HG03571 (cell line): ENCODE measurements around the gene IL1RN.

Source experiments
- ATAC-seq: cut with Tn5 transposase; IDR thresholded peaks from one replicate; pipeline ENCODE4 v1.9.1; 2021; ENCODE audit not compliant: unreplicated experiment

IL1RN gene

DNA sequence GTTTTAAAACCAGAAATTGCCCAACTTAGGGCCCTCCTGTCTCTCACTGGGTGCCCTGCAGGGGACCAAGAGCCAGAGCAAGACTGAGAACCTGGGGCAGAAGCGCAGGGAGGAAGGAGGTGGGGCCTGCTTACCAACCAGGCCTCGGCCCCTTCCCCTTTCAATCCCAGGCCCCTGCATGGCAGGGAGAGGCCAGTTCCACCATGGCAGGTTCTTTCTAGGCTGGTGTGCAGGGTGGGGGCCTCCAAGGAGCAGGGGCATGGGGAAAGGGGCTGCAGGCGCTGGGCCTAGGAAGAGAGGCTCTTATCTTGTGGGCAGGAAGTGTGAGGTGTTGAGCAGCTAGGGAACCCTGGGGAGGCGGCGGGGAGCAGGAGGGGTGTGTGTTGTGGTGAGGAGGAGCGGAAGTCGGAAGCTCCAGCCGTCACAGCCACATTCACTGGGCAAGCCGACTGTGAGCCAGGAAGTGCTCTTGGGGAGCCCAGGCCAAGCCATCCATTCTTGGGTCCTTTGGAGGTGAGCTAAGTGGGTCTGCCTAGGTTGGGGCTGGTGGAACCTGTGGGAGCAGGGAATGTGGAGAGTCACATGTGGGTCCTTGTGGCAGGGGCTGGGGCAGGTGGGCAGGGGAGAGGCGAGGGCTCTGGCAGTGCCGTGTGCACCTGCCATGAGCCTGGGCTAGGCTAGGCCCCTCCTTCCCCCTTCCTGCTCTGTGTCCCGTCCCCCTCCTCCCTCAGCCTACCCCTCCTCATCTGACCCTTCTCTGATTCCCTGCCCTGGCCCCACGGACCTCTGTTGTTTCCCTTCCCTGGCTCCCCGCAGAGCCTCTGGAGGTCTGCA, 46.4 kb downstream of the IL1RN start, which contains the start of gene PSD4:
PSD4 (plus strand) TSS at position 430 of the 834 bp plus-strand sequence. CDS start 8,486 bp downstream, outside the sequence.
- peak; percentile 70 for ATAC-seq

DNA sequence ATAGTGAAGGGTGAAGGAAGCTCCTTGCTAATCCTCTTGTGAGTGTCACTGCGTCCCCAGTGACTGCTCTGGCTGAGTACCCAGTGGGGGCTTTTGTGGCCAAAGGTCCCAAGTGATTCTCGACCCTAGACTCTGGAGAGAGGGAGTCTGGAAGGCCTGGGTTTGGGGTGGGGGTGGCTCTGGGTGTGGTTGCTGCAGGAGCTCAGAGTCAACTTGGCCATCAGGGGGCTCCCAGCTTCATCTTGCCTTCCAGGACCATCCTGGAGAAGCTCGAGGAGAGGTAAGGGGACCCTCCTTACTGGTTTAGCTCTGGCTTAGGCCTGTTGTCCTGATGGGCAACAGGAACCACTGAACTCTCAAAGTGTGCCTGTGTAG, 47.0 kb downstream of the IL1RN start:
- no peak for ATAC-seq

DNA sequence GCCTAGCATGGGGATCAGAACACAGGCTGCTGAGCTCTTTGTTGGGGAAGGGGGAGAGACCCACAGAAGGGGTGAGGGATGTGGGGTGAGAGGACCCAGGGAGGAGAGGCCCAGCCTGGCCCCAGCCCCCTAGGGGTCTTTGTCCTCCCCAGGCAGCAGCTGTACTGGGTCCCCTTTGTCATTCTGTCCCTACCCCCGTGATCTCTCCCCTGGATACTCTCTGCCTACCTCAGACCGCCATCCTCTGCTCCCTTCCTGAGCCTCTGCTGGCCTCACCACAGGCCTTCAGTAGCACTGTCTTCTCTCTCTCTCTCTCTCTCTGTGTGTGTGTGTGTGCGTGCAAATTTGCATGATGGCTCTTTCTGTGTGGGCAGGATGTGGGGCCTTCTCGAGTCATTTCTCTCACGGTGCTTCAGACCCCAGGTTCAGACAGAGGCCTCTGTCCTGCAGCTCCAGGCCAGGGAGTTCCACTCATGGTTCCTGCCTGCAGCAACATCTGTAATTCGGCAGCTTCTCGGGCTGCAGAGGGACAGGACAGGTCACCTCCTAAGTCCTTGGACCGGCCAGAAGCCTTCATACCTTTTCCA, 47.7 kb downstream of the IL1RN start:
- peak; percentile 68 for ATAC-seq

DNA sequence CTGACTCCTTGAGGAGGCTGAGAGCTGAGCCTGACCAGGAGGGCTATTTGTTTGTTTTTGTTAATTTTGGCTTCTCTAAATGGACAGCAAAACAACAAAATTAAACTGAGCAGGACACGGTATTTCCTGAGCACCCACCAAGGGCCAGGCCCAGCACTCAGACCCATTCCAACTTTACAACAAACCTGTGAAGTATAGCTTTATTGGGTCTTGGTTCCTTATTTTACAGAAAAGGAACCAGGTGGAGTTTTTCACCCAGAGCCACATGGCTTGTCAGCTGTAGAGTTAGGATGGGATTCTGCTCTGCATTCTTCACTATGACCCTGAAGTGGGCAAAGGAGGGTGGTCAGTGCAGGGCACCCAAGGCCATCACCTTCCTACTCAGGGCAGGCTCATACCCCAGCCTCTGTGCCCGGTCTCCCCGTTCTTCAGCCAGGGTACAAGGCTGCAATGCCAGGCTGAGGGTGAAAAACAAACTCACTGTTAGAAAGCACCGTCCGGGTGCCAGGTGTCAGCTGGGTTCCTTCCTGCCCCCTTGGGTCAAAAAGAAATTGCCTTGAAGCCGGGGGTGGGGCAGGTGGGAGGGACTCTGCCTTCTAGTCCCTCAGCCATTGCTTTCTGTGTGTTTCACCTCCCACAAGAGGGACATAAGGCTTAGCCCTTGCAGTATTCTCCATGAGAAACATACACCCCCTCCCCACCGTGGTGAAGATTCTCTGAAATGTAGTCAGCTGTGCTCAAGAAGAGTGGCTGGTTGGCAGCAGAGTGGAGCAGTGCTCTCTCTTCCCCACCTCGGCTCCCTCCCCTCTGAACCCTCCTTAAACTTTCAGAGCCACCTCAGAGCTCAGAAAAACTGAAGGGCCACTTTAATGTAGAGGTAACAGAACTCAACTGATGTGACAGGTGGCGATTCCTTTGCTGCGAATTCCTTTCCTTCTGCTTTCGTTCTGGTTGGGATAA, 48.6 kb downstream of the IL1RN start:
- ATAC-seq, result no peak

DNA sequence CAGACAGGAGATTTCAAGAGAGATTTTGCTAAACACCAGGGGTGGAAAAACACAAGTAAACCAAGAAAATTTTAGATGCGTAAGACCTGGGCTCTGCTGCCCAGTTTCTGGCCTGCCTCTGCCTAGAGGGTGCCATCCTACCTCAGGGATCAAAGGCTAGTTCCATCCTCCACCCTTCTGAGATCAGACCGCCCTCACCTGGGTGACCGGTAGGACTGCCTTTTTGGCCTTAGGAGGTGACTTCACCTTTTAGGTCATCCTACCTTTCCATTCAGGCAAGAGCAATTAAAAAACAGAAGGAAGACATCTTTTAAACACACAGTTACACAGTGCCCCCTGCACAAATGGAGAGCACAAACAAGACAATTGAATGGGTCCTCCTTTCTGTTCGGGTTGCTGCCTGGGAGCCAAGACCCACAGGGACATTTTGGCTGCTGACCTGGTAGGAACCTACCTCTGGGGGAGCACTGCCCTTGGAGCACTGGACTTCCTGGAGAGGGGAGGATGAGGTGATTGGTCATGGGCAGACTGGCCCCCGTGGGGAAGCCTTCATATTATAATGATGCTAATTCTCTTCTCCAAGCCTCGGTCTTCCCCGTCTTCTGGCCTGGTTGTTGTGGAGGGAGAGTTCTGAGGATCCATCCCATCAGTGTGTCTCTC, 49.4 kb downstream of the IL1RN start:
- no peak for ATAC-seq

DNA sequence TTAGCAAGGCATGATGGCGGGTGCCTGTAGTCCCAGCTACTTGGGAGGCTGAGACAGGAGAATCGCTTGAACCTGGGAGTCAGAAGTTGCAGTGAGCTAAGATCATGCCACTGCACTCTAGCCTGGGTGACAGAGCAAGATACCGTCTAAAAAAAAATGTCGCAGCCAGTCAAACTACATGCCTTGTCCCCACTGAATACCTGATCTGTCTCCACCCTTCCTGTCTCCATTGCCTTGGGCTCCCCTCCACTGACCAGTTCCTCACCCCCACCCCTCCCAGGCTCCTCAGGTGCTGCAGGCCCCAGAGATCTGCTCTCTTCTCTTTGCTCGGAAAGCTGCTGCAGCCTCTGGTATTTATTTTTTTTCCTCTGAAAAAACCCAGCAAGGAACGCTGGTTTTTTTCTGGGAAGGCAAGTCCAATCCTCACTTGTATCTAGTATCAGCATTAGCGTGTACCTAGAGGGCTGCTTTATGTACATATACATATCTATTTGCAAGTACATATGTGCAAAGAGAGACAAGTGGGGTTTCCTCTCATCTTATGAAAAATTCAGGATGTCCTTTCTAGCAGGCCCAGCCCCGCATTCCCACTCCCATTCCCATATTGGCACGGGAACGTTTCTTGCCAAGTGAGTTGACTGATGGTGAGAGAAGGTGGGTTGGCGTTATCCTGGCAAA, 50.8 kb downstream of the IL1RN start:
- no peak for ATAC-seq

DNA sequence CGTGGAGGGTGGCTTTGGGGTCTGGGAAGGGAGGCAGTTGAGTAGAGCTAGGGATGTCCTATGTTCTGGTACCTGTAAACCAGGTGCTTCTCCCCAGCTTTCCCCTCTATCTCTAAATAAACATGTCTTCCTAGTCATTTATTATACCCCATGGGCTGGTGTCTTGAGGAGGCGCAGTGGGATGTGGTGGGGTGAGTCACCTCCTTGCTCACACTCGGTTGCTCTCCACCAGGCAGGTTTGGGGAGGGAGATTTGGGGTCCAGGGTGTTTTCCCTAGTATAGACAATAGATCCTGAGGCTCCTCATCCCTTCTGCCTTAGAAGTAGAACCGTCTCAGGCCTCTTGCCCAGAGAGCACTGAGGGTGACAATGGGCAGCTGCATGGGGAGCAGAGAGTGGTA, 51.5 kb downstream of the IL1RN start:
- no peak for ATAC-seq

DNA sequence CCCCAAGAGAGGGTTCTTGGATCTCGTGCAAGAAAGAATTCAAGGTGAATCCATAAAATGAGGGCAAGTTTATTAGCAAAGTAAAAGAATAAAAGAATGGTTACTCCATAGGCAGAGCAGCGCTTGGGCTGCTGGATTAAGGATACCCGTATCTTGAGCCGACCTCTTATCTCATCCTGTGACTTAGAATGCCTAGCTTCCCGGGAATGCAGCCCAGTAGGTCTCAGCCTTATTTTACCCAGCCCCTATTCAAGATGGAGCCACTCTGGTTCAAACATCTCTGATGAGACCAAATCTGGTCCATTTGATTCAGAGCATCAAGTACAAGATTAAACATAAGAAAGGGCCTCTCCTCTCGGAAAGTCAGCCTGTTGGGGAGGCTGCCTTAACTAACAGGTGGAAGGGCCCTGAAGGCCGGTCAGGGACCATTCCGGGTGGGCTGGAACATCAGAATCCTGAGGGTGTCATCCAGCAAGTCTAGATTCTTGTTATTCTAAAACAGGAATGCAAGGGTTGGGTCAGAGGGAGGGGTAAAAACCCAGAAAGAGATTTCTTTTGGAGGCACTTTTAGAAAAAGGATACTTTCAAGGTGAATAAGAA, 52.1 kb downstream of the IL1RN start:
- ATAC-seq, result no peak

DNA sequence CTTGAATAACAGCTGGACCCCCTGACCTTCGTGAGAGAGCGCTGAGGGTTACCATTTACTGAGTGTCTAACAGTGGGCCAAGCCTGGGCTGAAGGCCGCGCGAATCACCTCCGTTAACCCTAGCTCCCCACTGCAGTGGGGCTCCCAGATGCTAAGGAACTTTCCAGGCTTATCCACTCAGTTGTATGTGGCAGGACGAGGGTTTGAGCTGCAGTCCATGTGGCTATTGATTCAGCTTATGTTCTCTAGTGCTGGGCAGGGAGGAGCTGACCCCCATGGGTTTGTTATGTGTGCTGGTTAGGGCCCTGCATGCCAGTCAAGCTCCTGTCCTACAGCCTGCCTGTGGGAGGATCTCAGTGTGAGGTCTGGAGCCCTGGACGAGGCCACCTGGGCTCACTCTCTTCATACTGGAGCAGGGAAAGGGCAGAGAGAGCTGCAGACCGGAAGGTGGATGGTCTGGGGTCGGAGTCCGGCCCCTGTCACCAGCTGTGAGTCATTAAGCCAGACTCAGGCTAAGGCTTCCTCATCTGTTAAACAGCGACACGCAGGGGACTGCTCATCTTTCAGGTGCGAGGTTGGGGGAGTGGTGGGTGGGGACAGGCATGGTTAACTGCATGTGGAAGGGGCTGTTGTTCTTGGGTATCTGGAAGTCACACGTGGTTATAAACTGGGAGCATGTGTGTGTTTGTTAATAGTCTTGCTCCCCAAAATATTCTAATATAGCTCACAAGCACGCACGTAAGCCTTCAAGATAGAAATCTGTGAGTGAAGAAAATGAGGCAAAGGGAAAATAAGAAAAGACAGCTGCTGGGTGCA, 52.9 kb downstream of the IL1RN start:
- ATAC-seq, result no peak

DNA sequence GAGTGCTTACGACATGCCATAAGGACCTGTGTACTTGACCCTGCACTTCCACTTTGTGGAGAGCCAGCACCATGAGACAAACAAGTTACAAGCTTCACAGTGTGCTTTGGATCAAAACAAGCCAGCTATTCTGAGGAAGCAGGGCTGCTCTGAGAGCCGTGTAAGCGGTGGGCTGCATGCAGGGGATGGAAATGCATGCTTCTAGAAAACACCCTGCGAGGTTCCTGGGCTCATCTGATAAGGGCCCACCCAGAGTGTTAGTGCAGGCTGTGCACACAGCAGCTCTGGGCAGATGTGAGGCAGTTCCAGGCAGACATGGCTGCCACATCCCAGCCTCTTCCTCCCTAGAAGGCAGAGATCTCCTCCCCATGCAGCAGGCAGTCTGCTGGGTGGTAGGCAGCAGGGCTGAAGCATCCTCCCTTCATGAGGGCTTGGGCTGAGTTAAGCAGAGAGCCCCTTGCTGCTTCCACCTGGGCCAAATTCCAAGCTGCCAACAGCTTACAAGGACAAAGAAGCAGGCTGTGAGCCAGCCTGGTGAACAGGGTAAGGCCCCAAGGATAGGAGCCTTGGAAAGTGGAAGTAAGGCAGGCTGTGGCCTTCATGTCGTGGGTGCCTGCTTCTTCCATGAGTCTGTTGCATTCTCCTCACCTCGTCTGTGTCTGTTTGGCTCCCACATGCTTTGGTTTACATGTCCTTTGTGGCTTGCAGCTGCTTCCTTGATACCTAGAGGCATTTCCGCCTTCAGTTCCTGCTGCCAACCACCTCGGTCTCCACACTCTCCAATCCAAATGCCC, 54.1 kb downstream of the IL1RN start:
- ATAC-seq, result no peak

DNA sequence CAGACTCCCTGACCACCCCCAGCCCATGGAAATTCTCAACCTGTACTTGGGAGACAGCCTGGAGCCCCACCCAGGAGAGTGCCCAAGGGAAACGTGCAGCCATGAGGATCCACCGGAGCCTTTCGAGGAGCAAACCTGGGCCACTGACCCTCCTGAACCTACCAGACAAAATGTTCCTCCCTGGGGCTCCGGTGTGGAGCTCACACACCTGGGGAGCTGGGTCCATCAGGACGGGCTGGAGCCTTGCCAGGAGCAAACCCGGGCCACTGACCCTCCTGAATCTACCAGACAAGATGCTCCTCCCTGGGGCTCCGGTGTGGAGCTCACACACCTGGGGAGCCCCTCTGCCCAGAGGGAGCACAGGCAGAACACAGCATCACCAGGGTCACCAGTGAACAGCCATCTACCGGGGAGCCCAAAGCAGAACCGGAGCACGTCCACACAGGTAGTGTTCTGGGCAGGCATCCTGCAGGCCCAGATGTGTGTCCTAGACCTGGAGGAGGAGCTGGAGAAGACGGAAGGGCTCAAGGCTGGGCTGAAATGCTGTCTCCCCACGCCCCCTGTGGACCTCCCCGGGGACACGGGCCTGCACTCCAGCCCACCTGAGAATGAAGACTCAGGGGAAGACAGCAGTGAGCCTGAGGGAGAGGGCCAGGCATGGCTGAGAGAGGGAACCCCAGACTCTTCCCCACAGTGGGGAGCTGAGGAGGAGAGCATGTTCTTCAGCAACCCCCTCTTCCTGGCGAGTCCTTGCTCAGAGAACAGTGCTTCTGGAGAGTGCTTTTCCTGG, 55.3 kb downstream of the IL1RN start:
- ATAC-seq, result no peak

DNA sequence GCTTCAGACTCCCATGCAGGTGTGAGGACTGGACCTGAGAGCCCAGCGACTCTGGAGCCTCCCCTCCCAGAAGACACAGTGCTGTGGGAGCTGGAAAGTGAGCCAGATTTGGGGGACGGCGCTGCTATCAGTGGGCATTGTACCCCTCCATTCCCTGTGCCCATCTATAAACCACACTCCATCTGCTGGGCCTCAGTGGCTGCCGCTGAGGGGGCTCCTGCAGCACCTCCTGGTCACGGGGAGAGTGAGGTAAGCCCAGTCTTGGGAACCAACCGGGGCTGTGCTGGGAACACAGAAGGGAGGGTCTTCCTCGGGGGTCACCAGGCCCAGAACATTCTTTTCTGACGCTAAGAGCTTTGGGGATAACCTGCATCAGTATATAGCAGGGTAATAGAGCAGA, 55.9 kb downstream of the IL1RN start:
- ATAC-seq, result no peak
